ENCODE data around the gene RBM33. TPM values are rescaled to one million over a fixed set of nuclear protein-coding genes. Genes with fewer than 3 reads are reported as not detected.

The RBM33 gene
- total RNA-seq, 4 donors from 2014 or later = 27.0 to 34.5 (median 32.6) TPM

- Histone ChIP-seq H3K9me3 (peaks cover 0 to 10% (median 0%) of the 10 kb centered on the region in 4 donors), H3K27ac (replicated peaks in 1 of 4) (no peak overlapping the region), H3K4me1 (no peaks in the 10 kb centered on the region), H3K36me3 (peaks cover 0 to 7% (median 6%) of the 10 kb centered on the region in 4 donors), H3K27me3 (no peaks in the 10 kb centered on the region), H3K4me3 (no peak overlapping the region)
- TF ChIP-seq POLR2A (IDR thresholded peaks at IDR 0.05; ENCODE audit: low read depth) (no peak), EP300 (IDR thresholded peaks at IDR 0.05) (no peak), CTCF (IDR thresholded peaks at IDR 0.05) (no peak), POLR2AphosphoS5 (IDR thresholded peaks at IDR 0.05) (no peak)
- 87% methylated on average over 4 of the region's 4 CpGs for WGBS
- DNase-seq (ENCODE audit: extremely low spot score) = no peak
- intact Hi-C loops (cut with DNase I) = no loop called here
Measured at GRCh38 chr7:155637155-155637554, 7.3 kb upstream of the RBM33 start.

GRCh38 chr7:155638366-155638765 is 6.1 kb upstream of the RBM33 start:
- peaks cover 0 to 5% (median 0%) of the 10 kb centered on the region in 4 donors for H3K9me3 ChIP-seq
- no peak for DNase-seq (ENCODE audit: extremely low spot score)
- peaks cover 0 to 12% (median 6%) of the 10 kb centered on the region in 4 donors for H3K36me3 ChIP-seq
- H3K27ac ChIP-seq (replicated peaks in 1 of 4) = no peak overlapping the region
- WGBS = 85% methylated on average over 6 of the region's 6 CpGs
- no peak overlapping the region for H3K4me3 ChIP-seq
- TF ChIP-seq POLR2AphosphoS5 (IDR thresholded peaks at IDR 0.05) (no peak), CTCF (IDR thresholded peaks at IDR 0.05) (no peak), EP300 (IDR thresholded peaks at IDR 0.05) (no peak), POLR2A (IDR thresholded peaks at IDR 0.05; ENCODE audit: low read depth) (no peak)
- intact Hi-C loops (cut with DNase I) = no loop called here
- peaks cover 4 to 5% (median 5%) of the 10 kb centered on the region in 4 donors for H3K4me1 ChIP-seq
- no peaks in the 10 kb centered on the region for H3K27me3 ChIP-seq

- no peak overlapping the region for H3K27ac ChIP-seq (replicated peaks in 1 of 4)
- H3K9me3 ChIP-seq = no peaks in the 10 kb centered on the region
- no peaks in the 10 kb centered on the region for H3K27me3 ChIP-seq
- H3K36me3 ChIP-seq = peaks cover 0 to 12% (median 6%) of the 10 kb centered on the region in 4 donors
- TF ChIP-seq POLR2A (IDR thresholded peaks at IDR 0.05; ENCODE audit: low read depth) = no peak
- no peak for TF ChIP-seq CTCF (IDR thresholded peaks at IDR 0.05)
- no peak for TF ChIP-seq POLR2AphosphoS5 (IDR thresholded peaks at IDR 0.05)
- no peak for TF ChIP-seq EP300 (IDR thresholded peaks at IDR 0.05)
- peaks cover 7 to 10% (median 9%) of the 10 kb centered on the region in 4 donors for H3K4me1 ChIP-seq
- no peak overlapping the region for H3K4me3 ChIP-seq
- intact Hi-C loops (cut with DNase I) = loop anchor here (10.0 kb wide), 1 partner anchor 1005 kb away; the partner anchor contains the start of gene RNF32
- DNase-seq (ENCODE audit: extremely low spot score) = no peak
- WGBS = 100% methylated on average over 1 of the region's 1 CpG
Measured at GRCh38 chr7:155639958-155640520, 4.4 kb upstream of the RBM33 start.

GRCh38 chr7:155640629-155641028 is 3.8 kb upstream of the RBM33 start:
- intact Hi-C loops (cut with DNase I) = loop anchor here (10.0 kb wide), 1 partner anchor 1004 kb away; the partner anchor contains the start of gene RNF32
- no peak for TF ChIP-seq POLR2A (IDR thresholded peaks at IDR 0.05; ENCODE audit: low read depth)
- TF ChIP-seq EP300 (IDR thresholded peaks at IDR 0.05) = no peak
- TF ChIP-seq POLR2AphosphoS5 (IDR thresholded peaks at IDR 0.05) = no peak
- TF ChIP-seq CTCF (IDR thresholded peaks at IDR 0.05) = no peak
- 100% methylated on average over 4 of the region's 4 CpGs for WGBS
- Histone ChIP-seq H3K27ac (replicated peaks in 1 of 4) (no peak overlapping the region), H3K36me3 (peaks cover 0 to 12% (median 6%) of the 10 kb centered on the region in 4 donors), H3K9me3 (no peaks in the 10 kb centered on the region), H3K4me1 (peaks cover 8 to 15% (median 13%) of the 10 kb centered on the region in 4 donors), H3K27me3 (no peaks in the 10 kb centered on the region), H3K4me3 (no peak overlapping the region)
- DNase-seq (ENCODE audit: extremely low spot score) = no peak

Data from esophagus muscularis mucosa (tissue), 4 donors.